Nephron (organoid): Measurements from ENCODE around the gene LIPE.
A peak's percentile ranks its signal among the peaks of the same experiment; 100 is the strongest.

ENCODE experiments used
- H3K27ac Mint-ChIP-seq, 3 experiments: 2 replicates each; pipeline ENCODE4 v1.8.0; 2020; ENCODE audit warnings: mixed read lengths in 3 of 3, mild to moderate bottlenecking in 2 of 3, moderate library complexity in 1 of 3
- H3K27me3 Mint-ChIP-seq: 2 replicates; pipeline ENCODE4 v1.8.0; 2021; ENCODE audit warnings: low read depth, mild to moderate bottlenecking, moderate library complexity, mixed read lengths
- H3K36me3 Mint-ChIP-seq: 2 replicates; pipeline ENCODE4 v1.8.0; 2020; ENCODE audit warnings: low read depth, mixed read lengths
- H3K4me1 Mint-ChIP-seq: 2 replicates; pipeline ENCODE4 v1.8.0; 2020; ENCODE audit warnings: mixed read lengths
- H3K4me3 Mint-ChIP-seq, 3 experiments: 2 replicates each; pipeline ENCODE4 v1.8.0; 2020; ENCODE audit warnings: mild to moderate bottlenecking in 3 of 3, mixed read lengths in 3 of 3, moderate library complexity in 2 of 3
- H3K9me3 Mint-ChIP-seq: 2 replicates; pipeline ENCODE4 v1.8.0; 2020; ENCODE audit warnings: mixed read lengths
- CTCF ChIP-seq, 3 experiments: fragments of 200-600 bp; sonication (generic); IDR thresholded peaks; one replicate each; pipeline ENCODE4 v1.5.0; 2021; ENCODE audit warnings: antibody characterized with exemption in 3 of 3; ENCODE audit not compliant: unreplicated experiment in 3 of 3

LIPE gene

GRCh38 chr19:42407816-42408175 lies 19.4 kb downstream of the LIPE start:
- Mint-ChIP-seq H3K4me3 (no peak overlapping the region), H3K27ac (no peak overlapping the region), H3K9me3 (no peaks in the 10 kb centered on the region), H3K27me3 (peaks cover 4% of the 10 kb centered on the region), H3K36me3 (peaks cover 16% of the 10 kb centered on the region), H3K4me1 (peaks cover 17% of the 10 kb centered on the region)
- TF ChIP-seq CTCF (IDR thresholded peaks at IDR 0.05; ENCODE audit: unreplicated experiment in 3 of 3) = no peak

- Mint-ChIP-seq H3K4me3 (no peak overlapping the region), H3K27me3 (peaks cover 5% of the 10 kb centered on the region), H3K36me3 (peaks cover 16% of the 10 kb centered on the region), H3K9me3 (no peaks in the 10 kb centered on the region), H3K27ac (no peak overlapping the region), H3K4me1 (peaks cover 14% of the 10 kb centered on the region)
- no peak for TF ChIP-seq CTCF (IDR thresholded peaks at IDR 0.05; ENCODE audit: unreplicated experiment in 3 of 3)
Observed at GRCh38 chr19:42407085-42407815, 19.9 kb downstream of the LIPE start.

DNA sequence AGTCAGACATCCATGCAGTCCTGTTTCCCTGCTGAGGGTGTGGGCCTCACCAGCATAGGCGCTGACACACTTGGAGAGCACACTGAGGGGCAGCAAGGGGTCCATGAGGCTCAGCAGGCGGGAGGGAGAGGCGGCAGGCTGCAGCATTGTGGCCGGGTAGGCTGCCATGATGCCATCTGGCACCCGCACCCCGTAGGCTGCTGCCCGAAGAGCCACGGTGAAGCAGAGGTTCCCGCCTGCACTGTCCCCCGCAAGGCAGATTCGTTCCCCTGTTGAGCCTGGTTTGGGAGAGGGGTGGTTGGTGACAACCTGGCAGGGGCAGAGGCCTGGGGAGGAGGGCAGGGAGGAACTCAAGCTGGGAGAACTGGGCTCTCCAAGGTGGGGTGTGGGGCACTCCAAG lies 21.1 kb downstream of the LIPE start:
- H3K4me1 Mint-ChIP-seq = peaks cover 13% of the 10 kb centered on the region
- H3K9me3 Mint-ChIP-seq = no peaks in the 10 kb centered on the region
- H3K27ac Mint-ChIP-seq = no peak overlapping the region
- peaks cover 16% of the 10 kb centered on the region for H3K36me3 Mint-ChIP-seq
- no peak for TF ChIP-seq CTCF (IDR thresholded peaks at IDR 0.05; ENCODE audit: unreplicated experiment in 3 of 3)
- peaks cover 5% of the 10 kb centered on the region for H3K27me3 Mint-ChIP-seq
- no peak overlapping the region for H3K4me3 Mint-ChIP-seq

- H3K27me3 Mint-ChIP-seq = peaks cover 5% of the 10 kb centered on the region
- H3K9me3 Mint-ChIP-seq = no peaks in the 10 kb centered on the region
- peaks cover 11% of the 10 kb centered on the region for H3K4me1 Mint-ChIP-seq
- H3K4me3 Mint-ChIP-seq = peak overlapping the region; percentile 43 to 91 (median 89)
- H3K36me3 Mint-ChIP-seq = peaks cover 16% of the 10 kb centered on the region
- H3K27ac Mint-ChIP-seq = no peak overlapping the region
- TF ChIP-seq CTCF (IDR thresholded peaks at IDR 0.05; ENCODE audit: unreplicated experiment in 3 of 3) = no peak
Observed at GRCh38 chr19:42403586-42403985, 23.6 kb downstream of the LIPE start.

DNA sequence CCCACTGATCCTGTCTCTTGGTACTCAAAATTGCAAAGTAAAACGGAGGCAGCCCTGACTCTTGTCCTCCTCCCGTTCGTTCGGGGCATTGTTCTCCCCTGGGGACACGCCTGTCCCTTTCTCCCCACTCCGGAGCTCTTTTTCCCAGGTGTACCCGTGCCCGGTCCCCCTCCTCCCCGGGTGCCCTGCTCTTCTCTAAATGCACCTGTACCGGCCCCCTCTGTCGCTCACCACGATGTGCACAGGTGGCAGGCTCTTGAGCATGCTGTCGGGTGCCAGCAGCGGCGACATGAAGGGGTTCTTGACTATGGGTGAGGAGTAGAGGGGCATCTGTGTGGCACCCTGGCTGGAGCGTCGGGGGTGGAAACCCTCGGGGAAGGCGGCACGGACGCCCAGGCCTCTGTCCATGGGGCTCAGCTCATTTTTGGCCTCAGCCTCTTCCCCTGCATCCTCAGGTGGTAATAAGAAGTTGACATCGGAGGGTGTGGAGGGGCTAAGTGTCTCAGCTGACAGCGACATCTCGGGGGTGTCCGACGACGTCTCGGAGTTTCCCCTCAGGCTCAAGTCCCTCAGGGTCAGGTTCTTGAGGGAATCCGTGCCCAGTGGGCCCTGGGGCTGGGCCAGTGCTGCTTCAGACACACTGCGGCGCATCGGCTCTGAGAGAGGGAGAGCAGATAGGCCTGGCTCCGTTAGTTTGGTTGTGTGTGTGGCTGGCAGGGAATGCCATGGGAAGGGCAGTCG lies 24.6 kb downstream of the LIPE start:
- H3K27me3 Mint-ChIP-seq = peaks cover 5% of the 10 kb centered on the region
- H3K27ac Mint-ChIP-seq = peak overlapping the region in 2 of 3 experiments; percentile 54 to 56
- peaks cover 12% of the 10 kb centered on the region for H3K36me3 Mint-ChIP-seq
- TF ChIP-seq CTCF (IDR thresholded peaks at IDR 0.05; ENCODE audit: unreplicated experiment in 3 of 3) = no peak
- peaks cover 11% of the 10 kb centered on the region for H3K4me1 Mint-ChIP-seq
- H3K4me3 Mint-ChIP-seq = peak overlapping the region; percentile 89 to 91 (median 91)
- H3K9me3 Mint-ChIP-seq = no peaks in the 10 kb centered on the region
